Nephron progenitor cell (in vitro differentiated cells): Measurements from ENCODE around the gene TMEM120B.
"Not testable (repeated sequence)": the region's sequence is repeated elsewhere in the genome, so short reads cannot be mapped to it uniquely, and the experiment has no call there.

Experiments used
- DNase-seq: peaks from one replicate; pipeline ENCODE4 v3.0.0; 2021
- H3K27ac Mint-ChIP-seq: 2 replicates; pipeline ENCODE4 v1.8.0; 2021; ENCODE audit warnings: mild to moderate bottlenecking, moderate library complexity, mixed read lengths
- H3K27me3 Mint-ChIP-seq: 2 replicates; pipeline ENCODE4 v1.8.0; 2021; ENCODE audit warnings: mild to moderate bottlenecking, low read depth, mixed read lengths; ENCODE audit not compliant: poor library complexity
- H3K36me3 Mint-ChIP-seq: 2 replicates; pipeline ENCODE4 v1.8.0; 2021; ENCODE audit warnings: low read depth, mixed read lengths
- H3K4me1 Mint-ChIP-seq: 2 replicates; pipeline ENCODE4 v1.8.0; 2021; ENCODE audit warnings: mixed read lengths
- H3K4me3 Mint-ChIP-seq: 2 replicates; pipeline ENCODE4 v1.8.0; 2021; ENCODE audit warnings: mild to moderate bottlenecking, moderate library complexity, mixed read lengths
- H3K9me3 Mint-ChIP-seq: 2 replicates; pipeline ENCODE4 v1.8.0; 2021; ENCODE audit warnings: mild to moderate bottlenecking, moderate library complexity, mixed read lengths
- CTCF ChIP-seq: fragments of 200-600 bp; sonication (generic); IDR thresholded peaks from 2 replicates; pipeline ENCODE4 v1.5.0; 2021; ENCODE audit warnings: antibody characterized with exemption

The TMEM120B gene

GRCh38 chr12:121712461-121713256, at the start of gene TMEM120B:
TSS of gene TMEM120B (plus strand) at chr12:121712752. CDS start at chr12:121712896, 144 bp downstream.
- Mint-ChIP-seq H3K27ac (peak within 1 kb of the TSS; percentile 77), H3K36me3 (peaks cover 4% of the 10 kb centered on the region), H3K9me3 (no peaks in the 10 kb centered on the region), H3K27me3 (peaks cover 10% of the 10 kb centered on the region), H3K4me1 (peaks cover 72% of the 10 kb centered on the region), H3K4me3 (peak within 1 kb of the TSS; percentile 87)
- DNase-seq = peak; percentile 86
- TF ChIP-seq CTCF = no peak

GRCh38 chr12:121663610-121663929, 49.0 kb upstream of the TMEM120B start:
- Mint-ChIP-seq H3K27ac (no peak overlapping the region), H3K4me1 (peaks cover 39% of the 10 kb centered on the region), H3K36me3 (no peaks in the 10 kb centered on the region), H3K4me3 (no peak overlapping the region), H3K27me3 (peaks cover 12% of the 10 kb centered on the region), H3K9me3 (no peaks in the 10 kb centered on the region)
- TF ChIP-seq CTCF = no peak
- DNase-seq = no peak

GRCh38 chr12:121666829-121667228, 45.7 kb upstream of the TMEM120B start:
- Mint-ChIP-seq H3K4me1 (peaks cover 29% of the 10 kb centered on the region), H3K27me3 (peaks cover 12% of the 10 kb centered on the region)
- not testable (repeated sequence) for H3K27ac Mint-ChIP-seq, H3K36me3 Mint-ChIP-seq, DNase-seq, H3K9me3 Mint-ChIP-seq, H3K4me3 Mint-ChIP-seq

- Mint-ChIP-seq H3K36me3 (no peaks in the 10 kb centered on the region), H3K4me3 (no peak overlapping the region), H3K4me1 (peaks cover 36% of the 10 kb centered on the region), H3K9me3 (no peaks in the 10 kb centered on the region), H3K27me3 (peaks cover 5% of the 10 kb centered on the region), H3K27ac (no peak overlapping the region)
- peak; percentile 78 for TF ChIP-seq CTCF
- DNase-seq = peak; percentile 79
Observed at GRCh38 chr12:121668750-121669520, 43.6 kb upstream of the TMEM120B start.

GRCh38 chr12:121669521-121669900, 43.0 kb upstream of the TMEM120B start, which contains the start of gene MORN3:
TSS of gene MORN3 (minus strand) at chr12:121669654. CDS start at chr12:121669483, 171 bp downstream.
- Mint-ChIP-seq H3K4me3 (no peak within 1 kb of the TSS), H3K4me1 (peaks cover 31% of the 10 kb centered on the region), H3K27ac (no peak within 1 kb of the TSS), H3K9me3 (no peaks in the 10 kb centered on the region), H3K36me3 (no peaks in the 10 kb centered on the region), H3K27me3 (peaks cover 5% of the 10 kb centered on the region)
- no peak for DNase-seq
- TF ChIP-seq CTCF = no peak

GRCh38 chr12:121673013-121673511, 39.5 kb upstream of the TMEM120B start:
- Mint-ChIP-seq H3K4me1 (peaks cover 12% of the 10 kb centered on the region), H3K27me3 (peaks cover 4% of the 10 kb centered on the region), H3K4me3 (peak overlapping the region; percentile 82), H3K27ac (no peak overlapping the region), H3K9me3 (no peaks in the 10 kb centered on the region), H3K36me3 (no peaks in the 10 kb centered on the region)
- no peak for TF ChIP-seq CTCF
- DNase-seq = no peak
